Type B pancreatic cell (in vitro differentiated cells): ENCODE results near the gene ENDOD1. TPM values are rescaled to one million over a fixed set of nuclear protein-coding genes. Genes with fewer than 3 reads are reported as not detected.
"Not testable (repeated sequence)": the region's sequence is repeated elsewhere in the genome, so short reads cannot be mapped to it uniquely, and the experiment has no call there.

Experiments used
- DNase-seq: peaks from one replicate; pipeline ENCODE4 v3.0.0; 2021; ENCODE audit warnings: mixed read lengths; ENCODE audit not compliant: unreplicated experiment; ENCODE audit errors: extremely low spot score
- H3K27ac Mint-ChIP-seq: 2 replicates; pipeline ENCODE4 v1.8.0; 2021; ENCODE audit warnings: mild to moderate bottlenecking, mixed read lengths
- H3K27me3 Mint-ChIP-seq: 2 replicates; pipeline ENCODE4 v1.8.0; 2021; ENCODE audit warnings: mixed read lengths
- H3K36me3 Mint-ChIP-seq: 2 replicates; pipeline ENCODE4 v1.8.0; 2021; ENCODE audit warnings: mixed read lengths
- H3K4me1 Mint-ChIP-seq: one replicate; pipeline ENCODE4 v1.8.0; 2021; ENCODE audit warnings: mixed read lengths; ENCODE audit not compliant: unreplicated experiment
- H3K4me3 Mint-ChIP-seq: 2 replicates; pipeline ENCODE4 v1.8.0; 2021; ENCODE audit warnings: mild to moderate bottlenecking, mixed read lengths
- H3K9me3 Mint-ChIP-seq: 2 replicates; pipeline ENCODE4 v1.8.0; 2021; ENCODE audit warnings: mixed read lengths
- total RNA-seq: library from RNA; stranded (reverse); gene quantifications from 2 replicates; pipeline ENCODE4 v1.2.1, GENCODE V29; 2021; ENCODE audit warnings: low replicate concordance
- TF ChIP-seq, protein P1 (sequence below): fragments of 200-600 bp; sonication (generic); conservative IDR thresholded peaks from 2 replicates; pipeline ENCODE4 v1.5.0; 2021; ENCODE audit warnings: antibody characterized with exemption, mild to moderate bottlenecking

Gene ENDOD1
- total RNA-seq, 1 donor from 2014 or later: 12.0 TPM

DNA sequence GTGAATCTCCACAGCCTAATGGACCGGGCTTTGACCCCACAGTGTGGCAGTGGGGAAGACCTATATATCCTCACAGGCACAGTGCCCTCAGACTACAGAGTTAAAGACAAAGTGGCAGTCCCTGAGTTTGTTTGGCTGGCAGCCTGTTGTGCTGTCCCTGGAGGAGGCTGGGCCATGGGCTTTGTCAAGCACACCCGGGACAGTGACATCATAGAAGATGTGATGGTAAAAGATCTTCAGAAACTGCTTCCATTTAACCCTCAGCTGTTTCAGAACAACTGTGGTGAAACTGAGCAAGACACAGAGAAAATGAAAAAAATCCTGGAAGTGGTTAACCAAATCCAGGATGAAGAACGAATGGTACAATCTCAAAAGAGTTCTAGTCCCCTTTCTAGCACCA lies 39.0 kb downstream of the ENDOD1 start:
- Mint-ChIP-seq H3K36me3 (peaks cover 3% of the 10 kb centered on the region), H3K9me3 (no peaks in the 10 kb centered on the region), H3K4me1 (no peaks in the 10 kb centered on the region), H3K27me3 (no peaks in the 10 kb centered on the region), H3K27ac (no peak overlapping the region), H3K4me3 (no peak overlapping the region)
- DNase-seq: no peak
- TF ChIP-seq, protein P1, sequence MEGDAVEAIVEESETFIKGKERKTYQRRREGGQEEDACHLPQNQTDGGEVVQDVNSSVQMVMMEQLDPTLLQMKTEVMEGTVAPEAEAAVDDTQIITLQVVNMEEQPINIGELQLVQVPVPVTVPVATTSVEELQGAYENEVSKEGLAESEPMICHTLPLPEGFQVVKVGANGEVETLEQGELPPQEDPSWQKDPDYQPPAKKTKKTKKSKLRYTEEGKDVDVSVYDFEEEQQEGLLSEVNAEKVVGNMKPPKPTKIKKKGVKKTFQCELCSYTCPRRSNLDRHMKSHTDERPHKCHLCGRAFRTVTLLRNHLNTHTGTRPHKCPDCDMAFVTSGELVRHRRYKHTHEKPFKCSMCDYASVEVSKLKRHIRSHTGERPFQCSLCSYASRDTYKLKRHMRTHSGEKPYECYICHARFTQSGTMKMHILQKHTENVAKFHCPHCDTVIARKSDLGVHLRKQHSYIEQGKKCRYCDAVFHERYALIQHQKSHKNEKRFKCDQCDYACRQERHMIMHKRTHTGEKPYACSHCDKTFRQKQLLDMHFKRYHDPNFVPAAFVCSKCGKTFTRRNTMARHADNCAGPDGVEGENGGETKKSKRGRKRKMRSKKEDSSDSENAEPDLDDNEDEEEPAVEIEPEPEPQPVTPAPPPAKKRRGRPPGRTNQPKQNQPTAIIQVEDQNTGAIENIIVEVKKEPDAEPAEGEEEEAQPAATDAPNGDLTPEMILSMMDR: no peak

DNA sequence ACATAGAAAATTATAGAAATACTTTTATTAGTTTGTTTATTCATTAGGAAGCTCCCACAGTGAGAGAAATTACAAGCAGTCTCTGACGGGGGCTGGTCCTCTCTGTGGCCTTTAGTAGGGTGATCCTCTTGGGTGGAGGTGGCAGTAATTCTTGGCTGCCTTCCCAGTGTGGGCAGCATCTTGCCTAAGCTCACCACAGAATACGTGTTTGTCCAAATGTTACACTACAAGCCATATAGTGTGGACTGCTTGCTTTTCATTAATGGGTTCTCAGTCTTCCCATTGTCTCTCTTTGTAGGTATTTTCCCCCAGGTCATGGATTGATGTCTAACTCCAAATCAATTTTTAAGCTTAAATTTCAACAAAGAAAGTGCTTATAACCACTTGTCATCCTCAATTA lies 43.3 kb downstream of the ENDOD1 start:
- peaks cover 9% of the 10 kb centered on the region for H3K4me1 Mint-ChIP-seq
- H3K9me3 Mint-ChIP-seq: no peaks in the 10 kb centered on the region
- H3K4me3 Mint-ChIP-seq: no peak overlapping the region
- no peaks in the 10 kb centered on the region for H3K27me3 Mint-ChIP-seq
- H3K27ac Mint-ChIP-seq: no peak overlapping the region
- TF ChIP-seq, protein P1: no peak
- no peak for DNase-seq
- H3K36me3 Mint-ChIP-seq: peaks cover 3% of the 10 kb centered on the region

DNA sequence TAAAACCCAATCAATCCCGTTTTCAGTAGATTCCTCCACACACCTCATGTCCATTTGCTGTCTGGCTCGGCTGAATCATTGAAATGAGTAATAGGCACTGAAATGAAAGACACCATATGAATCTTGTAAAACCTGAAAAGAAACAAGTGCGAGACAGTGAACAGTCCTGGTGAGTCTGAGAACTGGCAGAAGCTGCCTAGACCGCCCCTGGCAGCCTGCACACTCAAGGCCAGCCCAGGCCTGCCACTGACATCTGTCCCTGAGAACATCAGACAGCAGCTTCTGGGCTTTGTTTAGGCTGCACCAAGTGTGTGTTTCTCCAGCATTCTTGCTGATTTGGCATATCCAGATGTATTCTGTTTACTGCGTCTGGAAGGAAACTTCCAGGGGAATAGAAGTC lies 44.8 kb downstream of the ENDOD1 start:
- H3K27me3 Mint-ChIP-seq: no peaks in the 10 kb centered on the region
- H3K9me3 Mint-ChIP-seq: no peaks in the 10 kb centered on the region
- TF ChIP-seq, protein P1: no peak
- H3K36me3 Mint-ChIP-seq: no peaks in the 10 kb centered on the region
- no peak for DNase-seq
- peak overlapping the region; percentile 64 for H3K27ac Mint-ChIP-seq
- H3K4me3 Mint-ChIP-seq: peak overlapping the region; percentile 4
- peaks cover 9% of the 10 kb centered on the region for H3K4me1 Mint-ChIP-seq

DNA sequence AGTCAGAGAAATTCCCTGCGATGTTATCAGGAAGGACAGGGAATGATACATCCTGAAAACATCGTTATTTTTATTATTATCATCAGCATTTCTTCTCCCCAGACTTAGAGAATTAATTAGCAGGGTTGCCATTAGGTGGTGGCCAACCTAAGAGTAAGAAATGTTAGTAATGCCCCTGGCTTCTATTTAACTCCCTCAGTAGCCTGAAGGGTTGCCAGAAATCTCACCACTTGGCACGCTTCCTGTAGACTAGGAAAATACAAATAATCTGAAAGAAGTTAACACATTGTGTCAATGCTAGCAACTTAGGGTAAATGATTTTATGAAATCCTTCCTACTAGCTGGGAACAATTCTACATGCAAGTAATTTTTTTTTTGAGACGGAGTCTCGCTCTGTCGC lies 45.5 kb downstream of the ENDOD1 start:
- peak overlapping the region; percentile 64 for H3K27ac Mint-ChIP-seq
- no peaks in the 10 kb centered on the region for H3K27me3 Mint-ChIP-seq
- DNase-seq: no peak
- peaks cover 10% of the 10 kb centered on the region for H3K4me1 Mint-ChIP-seq
- TF ChIP-seq, protein P1: no peak
- no peaks in the 10 kb centered on the region for H3K36me3 Mint-ChIP-seq
- no peak overlapping the region for H3K4me3 Mint-ChIP-seq
- no peaks in the 10 kb centered on the region for H3K9me3 Mint-ChIP-seq

DNA sequence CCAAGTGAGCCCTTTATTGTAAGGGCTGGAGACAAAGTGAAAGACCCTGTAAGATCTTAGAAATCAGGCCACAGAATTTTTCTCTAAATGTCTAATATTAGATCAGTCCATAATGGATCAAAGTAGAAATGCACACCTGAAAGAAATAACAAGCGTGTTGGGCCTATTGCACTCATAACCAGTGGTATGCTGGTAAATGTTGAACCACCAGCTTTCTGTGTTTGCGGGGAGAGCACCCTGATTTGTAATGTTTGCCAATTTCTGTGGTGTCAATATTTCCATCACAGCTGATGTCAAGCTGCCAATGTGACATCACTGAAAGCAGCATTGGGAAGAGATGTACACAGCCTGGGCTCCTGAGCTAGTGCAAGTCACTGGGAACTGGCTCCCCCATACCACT lies 46.2 kb downstream of the ENDOD1 start:
- no peak for DNase-seq
- Mint-ChIP-seq H3K36me3 (no peaks in the 10 kb centered on the region), H3K27me3 (no peaks in the 10 kb centered on the region), H3K4me3 (no peak overlapping the region), H3K9me3 (no peaks in the 10 kb centered on the region), H3K27ac (no peak overlapping the region), H3K4me1 (peaks cover 15% of the 10 kb centered on the region)
- TF ChIP-seq, protein P1: no peak

DNA sequence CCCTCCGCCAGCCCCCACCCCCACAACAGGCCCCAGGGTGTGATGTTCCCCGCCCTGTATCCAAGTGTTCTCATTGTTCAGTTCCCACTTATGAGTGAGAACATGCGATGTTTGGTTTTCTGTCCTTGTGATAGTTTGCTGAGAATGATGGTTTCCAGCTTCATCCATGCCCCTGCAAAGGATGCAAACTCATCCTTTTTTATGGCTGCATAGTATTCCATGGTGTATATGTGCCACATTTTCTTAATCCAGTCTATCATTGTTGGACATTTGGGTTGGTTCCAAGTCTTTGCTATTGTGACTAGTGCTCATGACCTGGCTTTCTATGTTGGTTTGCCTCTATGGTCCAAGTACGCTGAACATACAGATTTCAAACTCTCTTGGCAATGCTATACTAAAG lies 47.1 kb downstream of the ENDOD1 start:
- H3K4me3 Mint-ChIP-seq, H3K27ac Mint-ChIP-seq, H3K27me3 Mint-ChIP-seq, H3K9me3 Mint-ChIP-seq, DNase-seq, H3K36me3 Mint-ChIP-seq: not testable (repeated sequence)
- peaks cover 15% of the 10 kb centered on the region for H3K4me1 Mint-ChIP-seq
